HG02970 (cell line): ENCODE results near the gene ELK3.
A peak's percentile ranks its signal among the peaks of the same experiment; 100 is the strongest.

ENCODE experiments used
- ATAC-seq: cut with Tn5 transposase; IDR thresholded peaks from one replicate; pipeline ENCODE4 v1.9.1; 2021; ENCODE audit warnings: mild to moderate bottlenecking, moderate library complexity, moderate number of reproducible peaks; ENCODE audit not compliant: unreplicated experiment, low FRiP score

The ELK3 gene

DNA sequence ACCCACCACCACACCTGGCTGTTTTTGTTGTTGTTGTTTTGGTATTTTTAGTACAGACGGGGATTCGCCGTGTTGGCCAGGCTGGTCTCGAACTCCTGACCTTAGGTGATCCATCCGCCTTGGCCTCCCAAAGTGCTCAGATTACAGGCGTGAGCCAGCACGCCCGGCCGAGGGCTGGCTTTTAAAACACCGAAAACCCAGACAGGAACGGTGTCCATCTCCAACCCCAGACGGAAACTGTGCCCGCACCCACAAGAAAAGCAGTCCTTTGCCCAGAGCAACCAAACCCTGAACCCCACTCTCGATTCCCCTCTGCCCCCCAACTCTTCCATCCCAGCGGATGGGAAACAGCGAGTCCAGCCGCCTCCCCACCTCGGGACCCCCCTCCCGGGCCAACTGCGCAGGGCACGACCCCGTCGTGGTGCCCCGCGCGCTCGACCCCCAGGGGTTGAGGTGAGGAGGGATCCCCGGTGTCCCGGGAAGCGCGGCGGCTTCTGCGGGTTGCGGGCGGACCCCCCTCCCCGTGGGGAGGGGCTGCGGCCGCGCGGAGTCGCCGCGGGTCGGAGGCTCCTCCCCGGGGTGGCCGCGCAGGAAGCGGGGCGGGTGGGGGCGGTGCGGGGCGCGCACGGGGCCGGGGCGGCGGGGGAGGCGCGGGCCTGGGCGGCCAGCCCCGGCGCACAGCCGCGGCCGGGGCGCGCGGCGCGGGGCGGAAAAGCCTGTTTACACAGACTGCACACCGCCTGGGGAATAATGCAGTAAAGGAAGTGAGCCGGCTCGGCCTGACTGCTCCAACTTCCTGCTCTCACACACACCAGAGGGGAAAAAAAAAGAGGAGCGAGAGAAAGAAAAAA is at the start of gene ELK3:
ELK3 (plus strand) TSS at position 651 of the 851 bp plus-strand sequence.
- peak; percentile 44 for ATAC-seq

GRCh38 chr12:96146747-96147146 is 47.4 kb upstream of the ELK3 start:
- ATAC-seq, result no peak

DNA sequence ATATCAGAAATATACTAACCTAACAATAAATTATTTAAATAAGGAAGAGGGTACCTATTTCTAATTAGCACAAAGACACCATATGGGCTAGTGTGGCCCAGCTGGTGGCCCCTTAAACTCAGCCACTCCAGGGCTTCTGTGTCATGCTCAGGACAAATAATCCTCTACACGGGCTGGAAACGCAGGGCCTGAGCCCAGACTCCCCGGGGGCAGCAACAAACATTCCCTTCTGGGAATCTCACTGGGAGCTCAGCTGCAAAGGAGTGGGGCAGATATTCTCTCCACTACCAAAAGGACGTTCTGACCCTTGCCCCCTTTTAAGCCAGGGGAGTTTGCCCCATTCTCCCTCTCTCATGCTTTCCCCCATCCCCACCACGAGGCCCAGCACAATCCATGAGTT is 43.7 kb upstream of the ELK3 start:
- ATAC-seq, result no peak

- ATAC-seq, result no peak
Observed at GRCh38 chr12:96152164-96152563, 42.0 kb upstream of the ELK3 start.

DNA sequence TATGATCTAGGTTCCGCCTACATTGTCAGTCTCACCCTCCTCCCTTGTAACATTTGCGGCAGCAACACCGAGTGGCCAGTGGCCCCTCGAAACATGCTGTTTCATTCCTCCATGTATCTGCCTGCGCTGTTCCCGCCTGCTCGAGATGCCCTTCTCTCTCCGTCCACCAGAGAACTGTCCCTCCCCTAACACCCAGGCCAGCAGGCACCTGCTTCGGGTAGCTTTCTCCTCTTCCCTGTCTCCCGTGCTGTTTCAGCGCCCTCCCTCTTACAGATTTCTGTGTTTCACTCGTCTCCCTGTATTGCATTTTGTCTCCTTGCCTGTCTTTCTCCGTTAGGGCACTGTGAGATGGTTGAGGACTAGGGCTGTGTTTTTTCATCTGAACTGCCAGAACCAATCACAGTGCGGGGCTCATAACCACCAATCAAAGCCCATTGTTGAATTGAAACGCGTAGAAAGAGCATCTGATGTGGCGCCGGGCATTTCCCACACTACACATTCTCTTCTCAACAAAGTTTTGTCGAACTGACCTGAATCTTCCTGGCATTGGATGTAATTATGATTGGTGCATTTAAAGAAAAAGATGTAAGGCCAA is 40.9 kb upstream of the ELK3 start:
- ATAC-seq, result no peak

- ATAC-seq, result no peak
Observed at GRCh38 chr12:96155181-96155580, 39.0 kb upstream of the ELK3 start.

DNA sequence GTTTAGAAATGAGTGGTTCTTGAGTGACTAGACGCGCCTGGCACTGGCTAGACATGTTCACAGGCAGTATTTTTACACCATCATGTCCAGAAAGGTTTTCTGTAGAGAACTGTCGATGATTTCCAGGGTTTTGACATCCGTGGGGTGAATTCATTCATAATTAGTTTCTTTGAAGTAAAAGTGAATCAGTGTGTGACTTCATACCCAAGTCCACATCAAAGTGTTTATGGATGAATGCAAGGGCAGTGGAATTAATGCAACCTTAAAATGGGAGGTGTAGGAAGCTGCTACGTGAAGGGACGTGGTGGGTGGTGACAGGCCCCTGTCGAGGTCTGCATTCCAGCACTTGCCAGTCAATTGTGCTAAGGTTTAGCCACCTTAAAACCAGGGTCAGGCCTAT is 38.4 kb upstream of the ELK3 start:
- no peak for ATAC-seq

DNA sequence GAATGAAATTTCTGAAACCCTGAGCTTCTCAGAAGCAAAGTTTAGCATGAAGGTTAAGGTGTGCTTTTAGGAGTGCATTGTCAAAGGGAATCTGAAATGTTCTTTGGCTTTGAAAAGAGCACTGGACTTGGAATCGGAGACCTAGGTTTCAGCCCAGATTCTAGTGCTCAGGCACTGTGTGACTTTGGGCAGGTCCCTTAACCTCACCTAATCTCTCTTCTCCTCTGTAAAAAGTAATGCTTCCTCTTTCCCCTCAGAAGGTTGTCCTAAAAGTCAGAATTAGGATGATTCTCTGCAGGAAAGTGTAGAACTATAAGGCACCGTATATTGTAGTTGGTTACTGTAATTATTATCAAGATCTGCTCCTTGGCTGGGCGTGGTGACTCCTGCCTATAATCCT is 38.0 kb upstream of the ELK3 start:
- ATAC-seq, result no peak

DNA sequence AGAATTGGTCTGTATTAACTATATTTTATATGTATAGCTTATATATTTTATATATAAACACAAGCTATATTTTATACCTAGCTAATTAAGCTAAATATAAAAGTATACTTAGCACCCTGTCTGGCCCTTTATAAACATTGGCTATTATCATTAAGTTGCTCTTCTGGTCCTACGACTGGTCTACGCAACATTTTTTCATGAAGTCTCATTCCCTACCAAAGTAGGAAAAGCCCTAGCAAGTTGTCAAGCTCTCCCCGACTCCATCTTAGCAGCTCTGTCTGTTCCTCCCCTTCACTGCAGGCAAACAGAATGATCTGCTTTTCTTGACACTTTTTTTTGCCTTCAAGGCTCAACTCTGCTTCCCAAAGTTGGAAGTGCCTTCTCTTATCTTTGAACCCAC is 36.7 kb upstream of the ELK3 start:
- no peak for ATAC-seq

GRCh38 chr12:96164951-96165811 is 29.0 kb upstream of the ELK3 start:
- ATAC-seq, result no peak

DNA sequence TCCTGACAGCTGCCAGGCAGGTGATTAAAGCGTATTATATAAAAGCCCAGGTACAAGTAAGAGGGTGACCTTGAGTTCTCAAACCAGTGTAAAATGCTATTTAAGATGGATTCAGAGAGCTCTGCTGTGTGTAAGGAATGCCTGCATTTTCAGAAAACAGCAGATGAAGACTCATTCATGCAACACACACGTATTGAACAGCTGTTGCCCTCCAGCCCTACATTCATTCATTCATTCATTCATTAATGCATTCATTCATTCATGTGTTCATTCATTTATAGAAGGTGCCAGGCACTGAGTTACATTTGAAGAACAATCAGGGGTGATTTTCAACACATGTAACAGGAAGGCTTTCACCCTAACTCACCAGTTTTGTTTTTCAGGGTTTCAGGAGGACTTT is 27.4 kb upstream of the ELK3 start:
- ATAC-seq, result no peak

DNA sequence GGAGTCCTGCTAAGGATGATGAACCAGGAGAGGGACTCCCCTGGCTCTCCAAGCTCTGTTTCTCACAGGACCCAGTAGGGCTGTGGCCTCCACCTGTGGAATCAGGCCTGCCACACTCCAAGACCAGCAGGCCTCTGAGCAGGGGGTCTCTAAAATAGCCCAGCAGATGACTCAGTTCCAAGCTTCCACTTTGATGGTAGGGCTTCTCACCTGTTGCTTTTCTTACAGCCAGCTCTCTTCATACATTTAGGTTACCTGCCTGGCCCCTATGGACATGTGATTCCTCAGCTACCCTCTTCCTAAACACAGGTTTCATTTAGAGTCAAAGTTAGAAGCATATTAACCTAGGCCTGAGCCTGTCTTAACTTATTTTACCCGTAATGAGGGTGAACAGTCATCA is 26.7 kb upstream of the ELK3 start:
- ATAC-seq, result no peak

- no peak for ATAC-seq
Observed at GRCh38 chr12:96170328-96170727, 23.8 kb upstream of the ELK3 start.

- ATAC-seq, result no peak
Observed at GRCh38 chr12:96170762-96171161, 23.4 kb upstream of the ELK3 start.

- ATAC-seq, result no peak
Observed at GRCh38 chr12:96171905-96172304, 22.3 kb upstream of the ELK3 start.

DNA sequence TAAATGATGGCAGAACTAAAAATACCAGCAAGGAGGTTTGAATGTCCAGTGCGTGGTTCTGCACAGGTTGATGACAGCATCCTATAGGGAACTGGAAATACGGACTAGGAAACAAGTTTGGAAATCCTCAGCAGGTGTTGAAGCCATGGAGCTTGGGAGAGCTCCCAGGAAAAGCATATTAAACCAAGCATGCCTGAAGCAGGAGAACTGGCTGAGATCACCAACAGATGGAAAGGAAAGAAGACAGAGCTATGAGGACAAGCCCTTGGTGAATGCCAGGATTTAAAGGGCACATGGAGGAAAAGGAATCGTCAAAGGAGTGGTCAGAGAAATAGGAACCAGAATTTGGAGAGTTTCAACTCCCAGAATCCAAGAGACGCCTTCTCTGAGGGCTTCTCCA is 21.2 kb upstream of the ELK3 start:
- ATAC-seq, result no peak

- no peak for ATAC-seq
Observed at GRCh38 chr12:96176575-96176974, 17.6 kb upstream of the ELK3 start.

DNA sequence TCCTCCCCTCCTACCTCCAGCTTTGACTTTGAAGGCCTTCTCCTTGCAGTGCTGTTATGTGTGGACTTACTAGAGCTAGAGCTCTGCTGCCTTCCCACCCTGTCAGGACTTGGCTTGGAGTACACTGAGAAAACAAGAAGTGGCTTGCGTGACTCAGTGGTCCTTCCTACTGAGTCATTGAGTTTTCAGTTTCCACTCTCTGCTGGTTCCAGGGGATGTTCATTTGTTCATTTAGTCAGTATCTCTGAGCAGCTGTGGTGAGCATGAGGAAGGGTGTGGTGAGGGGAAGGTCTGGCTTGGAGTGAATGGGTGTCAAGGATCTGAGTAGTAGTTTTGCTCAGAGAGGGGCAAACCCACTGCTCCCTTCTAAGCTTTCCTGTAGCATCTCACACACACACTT is 17.2 kb upstream of the ELK3 start:
- ATAC-seq, result no peak

GRCh38 chr12:96183734-96184370 is 10.3 kb upstream of the ELK3 start:
- no peak for ATAC-seq

DNA sequence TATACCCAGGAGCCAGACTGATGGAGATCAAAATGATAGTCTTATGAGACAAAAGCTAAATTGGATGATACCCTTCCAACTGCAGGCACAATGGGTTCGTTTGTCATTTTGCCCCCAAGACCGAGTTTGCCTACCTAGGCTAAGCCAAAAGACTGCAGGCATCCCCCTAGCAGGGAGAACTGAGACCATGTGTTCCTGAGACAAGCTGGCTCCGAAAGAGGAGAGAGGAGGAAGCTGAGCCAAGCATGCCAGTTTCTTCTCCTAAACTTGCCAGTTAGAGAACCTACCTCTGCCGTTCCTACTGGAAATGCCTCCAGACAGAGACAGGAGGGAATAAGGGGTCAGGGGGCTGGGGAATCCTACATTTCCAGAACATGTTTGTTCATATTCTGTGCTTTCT is 8.3 kb upstream of the ELK3 start:
- no peak for ATAC-seq
